BLaER1 (cell line): ENCODE measurements around the gene DGKB.

Source experiments
- H3K27ac ChIP-seq: shearing (Covaris generic); formaldehyde crosslinking; 2 replicates; pipeline ENCODE4 v1.8.1; 2022
- H3K27me3 ChIP-seq: shearing (Covaris generic); formaldehyde crosslinking; 2 replicates; pipeline ENCODE4 v1.8.1; 2022
- H3K36me3 ChIP-seq: shearing (Covaris generic); formaldehyde crosslinking; 2 replicates; pipeline ENCODE4 v1.8.1; 2022
- H3K4me1 ChIP-seq: shearing (Covaris generic); formaldehyde crosslinking; 2 replicates; pipeline ENCODE4 v1.8.1; 2022
- H3K4me2 ChIP-seq: shearing (Covaris generic); formaldehyde crosslinking; 2 replicates; pipeline ENCODE4 v1.8.1; 2022
- H3K4me3 ChIP-seq: shearing (Covaris generic); formaldehyde crosslinking; 2 replicates; pipeline ENCODE4 v1.8.1; 2022
- H3K9ac ChIP-seq: shearing (Covaris generic); formaldehyde crosslinking; 2 replicates; pipeline ENCODE4 v1.8.1; 2022
- H3K9me3 ChIP-seq: shearing (Covaris generic); formaldehyde crosslinking; 2 replicates; pipeline ENCODE4 v1.8.1; 2022
- H4K20me1 ChIP-seq: shearing (Covaris generic); formaldehyde crosslinking; 2 replicates; pipeline ENCODE4 v1.8.1; 2022
- Cebpa-rat ChIP-seq: shearing (Covaris generic); IDR thresholded peaks from 2 replicates; pipeline ENCODE4 v1.8.1; 2022

The DGKB gene

GRCh38 chr7:14828053-14828452 lies 74.5 kb downstream of the DGKB start:
- no peaks in the 10 kb centered on the region for H3K36me3 ChIP-seq
- H3K4me2 ChIP-seq, result no peak overlapping the region
- H3K27me3 ChIP-seq, result no peaks in the 10 kb centered on the region
- no peak overlapping the region for H3K4me3 ChIP-seq
- no peak overlapping the region for H3K9ac ChIP-seq
- no peak overlapping the region for H3K27ac ChIP-seq
- no peaks in the 10 kb centered on the region for H4K20me1 ChIP-seq
- no peaks in the 10 kb centered on the region for H3K9me3 ChIP-seq
- no peak for TF ChIP-seq Cebpa-rat
- H3K4me1 ChIP-seq, result no peaks in the 10 kb centered on the region

GRCh38 chr7:14826426-14826825 lies 76.1 kb downstream of the DGKB start:
- H3K4me2 ChIP-seq, result no peak overlapping the region
- H3K27ac ChIP-seq, result no peak overlapping the region
- H3K9ac ChIP-seq, result no peak overlapping the region
- H3K27me3 ChIP-seq, result no peaks in the 10 kb centered on the region
- no peaks in the 10 kb centered on the region for H4K20me1 ChIP-seq
- H3K4me1 ChIP-seq, result no peaks in the 10 kb centered on the region
- no peaks in the 10 kb centered on the region for H3K36me3 ChIP-seq
- no peak for TF ChIP-seq Cebpa-rat
- no peaks in the 10 kb centered on the region for H3K9me3 ChIP-seq
- no peak overlapping the region for H3K4me3 ChIP-seq

GRCh38 chr7:14825912-14826311 lies 76.6 kb downstream of the DGKB start:
- H3K27me3 ChIP-seq, result no peaks in the 10 kb centered on the region
- H3K4me2 ChIP-seq, result no peak overlapping the region
- no peaks in the 10 kb centered on the region for H4K20me1 ChIP-seq
- H3K36me3 ChIP-seq, result no peaks in the 10 kb centered on the region
- H3K4me3 ChIP-seq, result no peak overlapping the region
- H3K27ac ChIP-seq, result no peak overlapping the region
- H3K9ac ChIP-seq, result no peak overlapping the region
- TF ChIP-seq Cebpa-rat, result no peak
- H3K4me1 ChIP-seq, result no peaks in the 10 kb centered on the region
- H3K9me3 ChIP-seq, result no peaks in the 10 kb centered on the region

- Histone ChIP-seq H3K4me1 (no peaks in the 10 kb centered on the region), H3K36me3 (no peaks in the 10 kb centered on the region), H3K9me3 (no peaks in the 10 kb centered on the region), H3K4me2 (no peak overlapping the region), H3K9ac (no peak overlapping the region), H3K4me3 (no peak overlapping the region), H3K27me3 (no peaks in the 10 kb centered on the region), H4K20me1 (no peaks in the 10 kb centered on the region), H3K27ac (no peak overlapping the region)
- no peak for TF ChIP-seq Cebpa-rat
These were observed 80.1 kb downstream of the DGKB start for GRCh38 chr7:14822481-14822854.

GRCh38 chr7:14821757-14822480 lies 80.6 kb downstream of the DGKB start:
- no peaks in the 10 kb centered on the region for H3K4me1 ChIP-seq
- no peak overlapping the region for H3K27ac ChIP-seq
- no peaks in the 10 kb centered on the region for H3K36me3 ChIP-seq
- H3K9ac ChIP-seq, result no peak overlapping the region
- no peak for TF ChIP-seq Cebpa-rat
- H4K20me1 ChIP-seq, result no peaks in the 10 kb centered on the region
- H3K4me2 ChIP-seq, result no peak overlapping the region
- H3K9me3 ChIP-seq, result no peaks in the 10 kb centered on the region
- no peaks in the 10 kb centered on the region for H3K27me3 ChIP-seq
- H3K4me3 ChIP-seq, result no peak overlapping the region

DNA sequence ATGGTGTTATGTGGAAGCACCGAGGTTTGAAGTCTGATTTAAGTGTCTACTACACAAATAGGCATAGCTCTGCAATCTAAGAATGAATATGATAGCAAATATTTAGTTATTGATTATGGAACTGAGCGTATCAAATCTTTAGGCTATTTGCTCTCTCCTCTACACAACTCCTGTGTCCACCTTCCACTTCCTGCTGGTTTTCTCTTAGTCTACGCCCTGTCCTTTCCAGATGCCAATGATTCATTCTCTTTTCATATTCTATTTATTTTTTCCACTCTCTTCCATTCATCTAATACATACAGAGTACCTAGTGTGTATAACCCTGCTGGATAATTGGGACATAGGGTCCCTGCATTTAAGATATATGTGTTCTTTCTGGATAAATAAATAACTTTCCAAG lies 83.7 kb downstream of the DGKB start:
- Histone ChIP-seq H3K36me3 (no peaks in the 10 kb centered on the region), H3K4me2 (no peak overlapping the region), H3K27ac (no peak overlapping the region), H4K20me1 (no peaks in the 10 kb centered on the region), H3K4me1 (no peaks in the 10 kb centered on the region), H3K27me3 (no peaks in the 10 kb centered on the region), H3K9me3 (no peaks in the 10 kb centered on the region), H3K4me3 (no peak overlapping the region), H3K9ac (no peak overlapping the region)
- TF ChIP-seq Cebpa-rat, result no peak

DNA sequence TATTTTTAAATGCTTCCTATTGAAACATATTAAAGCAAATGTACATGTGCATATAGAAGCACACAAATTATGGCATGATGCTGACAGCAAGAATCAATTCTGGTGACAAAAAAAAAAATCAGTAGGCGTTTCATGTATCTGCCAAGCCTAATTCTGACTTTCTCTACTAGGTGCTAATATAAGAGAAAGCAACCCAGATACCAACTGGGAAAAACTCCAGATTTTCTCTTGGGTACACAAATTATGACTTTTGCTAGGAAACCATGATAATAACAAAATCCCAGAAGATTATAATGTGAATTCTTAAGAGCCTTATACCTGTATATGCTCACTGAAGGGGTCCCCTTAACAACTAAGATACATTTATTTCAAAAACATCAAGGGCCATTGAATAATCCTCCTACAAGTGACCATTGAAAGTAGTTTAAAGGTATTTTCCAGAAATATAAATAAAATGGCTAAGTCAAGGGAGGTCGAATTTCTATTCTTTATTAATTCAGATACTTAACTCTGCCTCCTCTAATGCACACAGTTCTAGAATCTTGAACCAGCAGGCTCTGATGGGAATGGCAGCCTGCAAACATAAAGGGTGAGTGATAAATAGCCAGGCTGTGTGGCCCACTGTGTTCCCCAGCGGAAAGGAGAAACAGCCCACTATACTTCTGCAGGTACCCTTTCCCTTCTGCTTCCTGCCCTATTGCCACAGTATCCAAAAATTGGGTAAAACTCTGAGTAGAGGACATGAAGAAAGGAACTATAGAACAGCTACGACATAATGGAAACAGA lies 84.5 kb downstream of the DGKB start:
- TF ChIP-seq Cebpa-rat, result no peak
- Histone ChIP-seq H3K27ac (no peak overlapping the region), H3K27me3 (no peaks in the 10 kb centered on the region), H3K4me3 (no peak overlapping the region), H3K36me3 (no peaks in the 10 kb centered on the region), H3K9me3 (no peaks in the 10 kb centered on the region), H3K9ac (no peak overlapping the region), H3K4me1 (no peaks in the 10 kb centered on the region), H4K20me1 (no peaks in the 10 kb centered on the region), H3K4me2 (no peak overlapping the region)

DNA sequence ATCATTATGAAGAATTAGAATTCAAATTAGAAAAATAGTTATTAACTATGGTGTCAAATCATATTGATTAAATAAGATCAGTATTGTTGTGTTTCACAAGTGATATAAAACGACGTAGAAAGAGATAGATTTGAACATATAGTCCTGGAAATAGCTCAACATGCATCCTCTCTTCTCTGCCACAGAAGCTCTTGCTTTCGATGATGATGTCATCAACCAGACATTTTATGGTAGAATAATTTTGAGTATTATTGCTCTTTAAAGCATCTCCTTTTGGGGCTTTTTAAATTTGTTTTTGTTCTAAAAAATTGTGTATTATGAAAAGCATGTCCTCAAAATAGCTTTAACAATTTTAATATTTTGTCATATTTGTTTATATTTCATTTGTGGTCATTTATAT lies 95.0 kb downstream of the DGKB start:
- no peak for TF ChIP-seq Cebpa-rat
- Histone ChIP-seq H3K4me2 (no peak overlapping the region), H3K4me1 (no peaks in the 10 kb centered on the region), H3K27ac (no peak overlapping the region), H3K9ac (no peak overlapping the region), H3K9me3 (no peaks in the 10 kb centered on the region), H3K27me3 (no peaks in the 10 kb centered on the region), H3K4me3 (no peak overlapping the region), H3K36me3 (no peaks in the 10 kb centered on the region), H4K20me1 (no peaks in the 10 kb centered on the region)

- no peaks in the 10 kb centered on the region for H4K20me1 ChIP-seq
- no peak for TF ChIP-seq Cebpa-rat
- H3K9ac ChIP-seq, result no peak overlapping the region
- no peaks in the 10 kb centered on the region for H3K4me1 ChIP-seq
- H3K27ac ChIP-seq, result no peak overlapping the region
- no peaks in the 10 kb centered on the region for H3K9me3 ChIP-seq
- H3K4me3 ChIP-seq, result no peak overlapping the region
- no peak overlapping the region for H3K4me2 ChIP-seq
- H3K36me3 ChIP-seq, result no peaks in the 10 kb centered on the region
- no peaks in the 10 kb centered on the region for H3K27me3 ChIP-seq
These were observed 95.7 kb downstream of the DGKB start for GRCh38 chr7:14806891-14807290.

- TF ChIP-seq Cebpa-rat, result no peak
- no peak overlapping the region for H3K4me3 ChIP-seq
- no peaks in the 10 kb centered on the region for H3K9me3 ChIP-seq
- H3K27ac ChIP-seq, result no peak overlapping the region
- no peaks in the 10 kb centered on the region for H3K36me3 ChIP-seq
- H3K4me1 ChIP-seq, result no peaks in the 10 kb centered on the region
- no peaks in the 10 kb centered on the region for H4K20me1 ChIP-seq
- no peaks in the 10 kb centered on the region for H3K27me3 ChIP-seq
- H3K4me2 ChIP-seq, result no peak overlapping the region
- H3K9ac ChIP-seq, result no peak overlapping the region
These were observed 97.3 kb downstream of the DGKB start for GRCh38 chr7:14805105-14805719.
